Testis (tissue), 2 donors: Measurements from ENCODE around the gene GJA4.

Experiments used
- POLR2A ChIP-seq: fragments of 450-650 bp; IDR thresholded peaks from one replicate; pipeline ENCODE4 v1.6.1; 2017; ENCODE audit warnings: antibody characterized with exemption, mild to moderate bottlenecking, moderate library complexity
- TF ChIP-seq, protein P1 (sequence below), 3 experiments: fragments of 450-650 bp in 2 of 3; fragments of 200-600 bp in 1 of 3; sonication (generic) in 1 of 3; IDR thresholded peaks; one replicate each; pipeline ENCODE4 v1.5.1; 2016 to 2019; ENCODE audit warnings: antibody characterized with exemption in 3 of 3, mild to moderate bottlenecking in 2 of 3, moderate library complexity in 1 of 3

DNA sequence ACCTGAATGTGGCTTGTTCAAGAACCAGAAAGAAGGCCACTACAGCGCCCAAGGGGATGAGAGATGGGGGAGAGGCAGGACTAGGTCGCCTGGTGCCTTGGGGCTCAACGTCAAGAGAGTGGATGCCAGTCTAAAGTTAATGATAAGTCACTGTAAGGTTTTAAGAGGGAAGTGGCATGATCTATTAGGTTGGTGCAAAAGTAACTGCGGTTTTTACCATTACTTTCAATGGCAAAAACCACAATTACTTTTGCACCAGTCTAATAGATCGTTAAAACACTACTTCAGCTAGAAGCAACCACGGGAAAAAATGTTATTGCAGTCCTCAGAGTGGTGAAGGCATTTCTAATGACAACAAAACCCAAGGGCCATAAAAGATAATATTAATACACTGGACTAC is 14.4 kb upstream of the GJA4 start:
- TF ChIP-seq, protein P1, sequence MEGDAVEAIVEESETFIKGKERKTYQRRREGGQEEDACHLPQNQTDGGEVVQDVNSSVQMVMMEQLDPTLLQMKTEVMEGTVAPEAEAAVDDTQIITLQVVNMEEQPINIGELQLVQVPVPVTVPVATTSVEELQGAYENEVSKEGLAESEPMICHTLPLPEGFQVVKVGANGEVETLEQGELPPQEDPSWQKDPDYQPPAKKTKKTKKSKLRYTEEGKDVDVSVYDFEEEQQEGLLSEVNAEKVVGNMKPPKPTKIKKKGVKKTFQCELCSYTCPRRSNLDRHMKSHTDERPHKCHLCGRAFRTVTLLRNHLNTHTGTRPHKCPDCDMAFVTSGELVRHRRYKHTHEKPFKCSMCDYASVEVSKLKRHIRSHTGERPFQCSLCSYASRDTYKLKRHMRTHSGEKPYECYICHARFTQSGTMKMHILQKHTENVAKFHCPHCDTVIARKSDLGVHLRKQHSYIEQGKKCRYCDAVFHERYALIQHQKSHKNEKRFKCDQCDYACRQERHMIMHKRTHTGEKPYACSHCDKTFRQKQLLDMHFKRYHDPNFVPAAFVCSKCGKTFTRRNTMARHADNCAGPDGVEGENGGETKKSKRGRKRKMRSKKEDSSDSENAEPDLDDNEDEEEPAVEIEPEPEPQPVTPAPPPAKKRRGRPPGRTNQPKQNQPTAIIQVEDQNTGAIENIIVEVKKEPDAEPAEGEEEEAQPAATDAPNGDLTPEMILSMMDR (IDR thresholded peaks at IDR 0.05), result no peak
- TF ChIP-seq POLR2A, result no peak
